GM18502 (cell line): ENCODE measurements around the gene DMRT1.
A peak's percentile ranks its signal among the peaks of the same experiment; 100 is the strongest.

Experiments used
- ATAC-seq: cut with Tn5 transposase; IDR thresholded peaks from one replicate; pipeline ENCODE4 v1.9.1; 2021; ENCODE audit warnings: mild to moderate bottlenecking; ENCODE audit not compliant: unreplicated experiment, poor library complexity

DMRT1 gene

GRCh38 chr9:917730-918129, 76.2 kb downstream of the DMRT1 start:
- no peak for ATAC-seq

DNA sequence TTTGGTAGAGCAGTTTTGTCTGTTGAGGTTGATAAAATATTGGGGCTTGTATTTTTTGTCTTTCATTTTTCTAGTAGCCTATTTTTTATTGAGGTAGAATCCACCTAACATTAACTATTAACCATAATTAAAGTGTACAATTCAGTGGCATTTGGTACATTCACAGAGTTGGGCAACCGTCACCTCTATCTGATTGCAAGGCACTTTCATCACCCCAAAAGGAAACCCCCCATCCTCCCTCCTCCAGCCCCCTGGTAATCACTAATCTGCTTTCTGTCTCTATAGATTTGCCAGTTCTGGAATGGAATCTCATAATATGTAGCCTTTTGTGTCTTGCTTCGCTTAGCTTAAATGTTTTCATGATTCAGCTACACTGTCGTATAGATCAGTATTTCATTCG, 79.4 kb downstream of the DMRT1 start:
- no peak for ATAC-seq

- ATAC-seq = no peak
Measured at GRCh38 chr9:922171-922570, 80.7 kb downstream of the DMRT1 start.

GRCh38 chr9:922731-923130, 81.2 kb downstream of the DMRT1 start:
- no peak for ATAC-seq

DNA sequence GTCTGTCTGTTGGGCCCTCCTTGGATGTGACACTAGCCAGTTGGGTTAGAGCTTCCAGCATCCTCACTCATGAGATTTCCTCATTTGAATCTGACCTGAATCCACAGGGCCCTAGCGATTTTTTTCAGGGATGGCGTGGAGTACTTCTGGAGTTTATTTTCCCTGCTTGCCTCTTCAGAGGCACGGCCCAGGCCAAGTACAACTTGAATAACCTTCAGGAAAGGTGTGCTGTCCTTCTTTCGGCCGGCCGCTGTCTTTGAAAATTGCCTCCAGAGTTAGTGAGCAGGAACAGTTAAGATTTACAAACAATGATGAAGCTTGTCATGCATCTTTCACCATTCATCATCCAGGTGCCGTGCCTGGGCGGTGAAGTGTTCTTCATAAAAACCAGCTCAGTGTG, 85.5 kb downstream of the DMRT1 start:
- no peak for ATAC-seq

DNA sequence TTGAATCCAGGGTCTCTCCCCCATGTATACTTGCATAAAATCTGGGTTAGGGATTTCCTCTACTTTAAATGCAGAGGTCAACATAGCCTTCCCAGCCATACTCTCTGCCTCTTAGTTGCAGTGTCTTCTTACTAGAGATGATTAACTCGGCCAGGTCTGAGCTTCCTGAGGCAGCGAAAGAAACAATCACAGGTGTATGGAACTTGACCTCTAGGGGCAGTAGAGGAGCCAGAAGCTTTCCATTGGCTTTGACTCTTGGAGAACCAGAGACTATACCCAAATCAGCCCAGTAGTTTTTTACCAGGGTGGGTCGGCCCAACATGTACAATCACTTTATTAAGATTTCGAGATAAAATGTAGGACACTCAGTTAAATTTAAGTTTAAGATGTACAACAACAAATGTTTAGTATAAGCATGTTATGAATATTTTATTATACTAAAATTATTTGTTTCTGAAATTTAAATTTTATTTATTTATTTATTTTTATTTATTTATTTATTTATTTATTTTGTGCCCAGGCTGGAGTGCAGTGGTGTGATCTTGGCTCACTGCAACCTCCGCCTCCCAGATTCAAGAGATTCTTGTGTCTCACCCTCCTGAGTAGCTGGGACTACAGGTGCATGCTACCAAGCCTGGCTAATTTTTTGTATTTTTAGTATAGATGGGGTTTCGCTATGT, 87.0 kb downstream of the DMRT1 start:
- ATAC-seq = peak; percentile 64

DNA sequence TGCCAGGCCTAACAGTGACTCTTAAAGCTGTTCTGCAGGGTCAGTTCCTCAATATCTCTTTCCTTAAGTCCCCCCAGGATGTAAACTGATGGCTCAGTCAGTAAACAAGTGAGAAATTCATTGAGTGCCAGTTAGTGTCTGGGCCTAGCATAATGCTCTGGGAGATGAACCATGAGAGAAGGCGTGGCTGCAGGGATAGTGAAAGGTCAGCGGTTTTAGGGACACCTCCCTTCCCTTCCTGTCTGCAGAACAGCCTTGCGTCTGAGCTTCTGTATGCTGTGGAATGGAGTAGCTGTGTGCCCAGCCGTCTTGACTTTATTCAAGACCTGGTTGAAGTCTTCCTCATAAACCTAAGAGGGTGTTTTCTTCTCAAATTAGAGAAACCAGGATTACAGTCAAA, 88.2 kb downstream of the DMRT1 start:
- ATAC-seq = no peak

- no peak for ATAC-seq
Measured at GRCh38 chr9:933356-933755, 91.9 kb downstream of the DMRT1 start.

- no peak for ATAC-seq
Measured at GRCh38 chr9:935348-935965, 94.0 kb downstream of the DMRT1 start.

GRCh38 chr9:942805-943580, 101.5 kb downstream of the DMRT1 start:
- ATAC-seq = no peak

- no peak for ATAC-seq
Measured at GRCh38 chr9:947985-948384, 106.5 kb downstream of the DMRT1 start.

DNA sequence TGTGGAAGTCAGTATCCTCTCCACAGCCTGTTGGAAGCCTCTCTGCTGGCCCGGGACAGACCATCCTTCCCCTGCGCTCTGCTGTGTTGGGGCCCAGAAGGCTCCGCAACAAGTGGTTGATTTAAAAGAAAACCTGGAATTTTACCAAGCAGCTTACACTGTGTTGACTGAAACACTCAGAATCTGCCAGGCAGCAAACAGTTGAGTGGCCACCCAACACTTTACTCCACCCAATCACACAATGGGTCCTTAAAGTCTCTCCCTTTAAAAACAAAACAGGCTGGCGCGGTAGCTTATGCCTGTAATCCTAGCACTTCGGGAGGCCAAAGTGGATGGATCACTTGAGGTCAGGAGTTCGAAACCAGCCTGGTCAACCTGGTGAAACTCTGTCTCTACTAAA, 107.0 kb downstream of the DMRT1 start:
- no peak for ATAC-seq

- ATAC-seq = no peak
Measured at GRCh38 chr9:950139-950538, 108.6 kb downstream of the DMRT1 start.

DNA sequence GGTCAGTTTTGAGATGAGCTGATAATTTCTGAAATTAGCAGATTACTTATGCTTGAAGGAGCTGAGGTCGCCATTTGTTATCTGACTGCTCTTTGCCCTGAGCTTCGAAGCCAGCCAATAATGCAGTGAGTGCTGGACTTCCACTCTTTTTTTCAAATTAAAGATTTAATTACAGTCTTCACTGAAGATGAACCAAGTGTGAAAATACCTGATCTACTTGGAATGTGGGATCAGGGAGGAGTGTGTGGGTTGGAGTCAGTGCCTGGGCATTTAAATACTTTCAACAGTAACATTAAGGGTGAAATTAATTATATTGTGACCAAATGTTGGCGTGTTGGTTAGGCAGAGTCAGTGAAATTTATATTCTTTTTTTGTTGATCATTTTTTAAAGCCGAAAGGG, 111.0 kb downstream of the DMRT1 start:
- ATAC-seq = no peak

GRCh38 chr9:959105-959504, 117.6 kb downstream of the DMRT1 start:
- ATAC-seq = no peak

DNA sequence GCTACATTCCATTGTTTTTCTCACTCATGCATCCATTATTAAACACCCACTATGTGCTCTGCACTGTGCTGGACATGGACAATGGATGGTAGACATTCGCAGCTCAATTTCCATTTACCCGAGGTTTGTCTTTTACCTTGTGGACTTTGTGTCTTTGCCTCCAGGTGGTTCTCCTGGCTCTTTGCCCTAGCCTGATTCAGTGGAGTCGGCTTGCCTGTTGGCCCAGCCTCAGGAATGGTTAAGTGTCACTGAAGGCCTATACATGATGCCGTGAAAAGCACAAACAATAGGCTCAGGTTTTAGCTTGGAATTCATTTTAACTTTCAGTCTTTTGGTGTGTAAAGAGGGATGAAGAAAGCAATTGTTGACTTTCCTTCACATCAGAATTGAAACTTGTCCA, 118.4 kb downstream of the DMRT1 start:
- no peak for ATAC-seq

GRCh38 chr9:962023-962422, 120.5 kb downstream of the DMRT1 start:
- no peak for ATAC-seq

GRCh38 chr9:965497-965896, 124.0 kb downstream of the DMRT1 start:
- no peak for ATAC-seq

DNA sequence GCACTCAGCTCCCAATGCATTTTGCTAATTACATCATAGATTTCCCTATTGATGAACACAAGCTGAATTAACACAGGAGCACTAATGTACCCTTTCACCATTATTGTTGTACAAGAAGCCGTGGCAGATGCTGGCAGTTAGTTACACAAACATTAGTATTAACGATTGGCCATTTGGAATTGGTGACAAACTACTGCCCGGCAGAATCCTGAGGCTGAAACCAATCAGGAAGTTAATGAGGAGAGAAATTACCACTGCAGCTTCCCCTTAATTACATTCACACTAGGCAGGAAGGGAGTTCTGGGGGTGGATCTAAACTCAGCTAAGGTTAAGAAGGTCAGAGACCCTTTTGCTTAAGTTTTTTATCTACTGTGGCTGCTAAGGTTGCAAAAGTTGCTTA, 125.4 kb downstream of the DMRT1 start:
- ATAC-seq = no peak

GRCh38 chr9:967436-967835, 125.9 kb downstream of the DMRT1 start:
- ATAC-seq = no peak

DNA sequence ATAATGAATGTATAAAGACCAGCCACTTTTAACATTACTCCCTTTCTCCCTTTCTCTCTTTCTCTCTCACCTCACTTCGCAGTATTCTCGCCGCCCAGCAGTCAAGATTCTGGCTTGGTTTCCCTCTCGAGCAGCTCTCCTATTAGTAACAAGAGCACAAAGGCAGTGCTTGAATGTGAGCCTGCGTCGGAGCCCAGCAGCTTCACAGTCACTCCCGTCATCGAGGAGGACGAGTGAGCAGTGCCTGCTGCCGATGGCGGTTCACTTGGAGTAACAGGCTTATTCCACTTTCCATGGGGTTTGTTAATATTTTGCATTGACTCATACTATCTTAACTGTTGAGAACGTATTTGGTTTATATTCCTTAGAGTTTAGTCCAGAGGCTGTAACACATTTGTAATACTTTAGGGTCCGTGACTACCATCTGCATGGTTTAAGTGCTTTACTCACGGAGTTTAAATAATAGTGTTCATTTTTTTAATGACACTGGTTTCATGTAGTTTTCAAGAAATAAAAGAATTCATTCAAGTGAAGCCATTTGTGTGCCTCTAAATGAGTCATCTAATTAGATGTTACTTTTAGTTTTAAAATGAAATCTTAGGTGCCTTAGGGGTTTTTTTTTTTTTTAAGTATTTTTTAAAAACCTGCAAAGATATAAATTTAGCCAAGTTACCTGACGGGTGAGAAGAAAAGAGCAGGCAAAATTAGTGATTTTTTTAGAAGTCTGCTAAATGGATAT, 126.6 kb downstream of the DMRT1 start:
- ATAC-seq = no peak
